NCI-H2029 (cell line): ENCODE data around the gene C1orf167.

Experiments
- DNase-seq: peaks from one replicate; lab custom pipeline; 2025; lab: John Stamatoyannopoulos, UW

C1orf167 gene

GRCh38 chr1:11835441-11836225 lies 73.6 kb downstream of the C1orf167 start:
- no peak for DNase-seq

GRCh38 chr1:11836955-11837766 lies 75.2 kb downstream of the C1orf167 start:
- DNase-seq, result no peak

GRCh38 chr1:11837767-11838348 lies 75.9 kb downstream of the C1orf167 start:
- no peak for DNase-seq

- peak; percentile 45 for DNase-seq
Measured at GRCh38 chr1:11838349-11839272, 76.6 kb downstream of the C1orf167 start.
